IPS-18a (cell line): ENCODE measurements around the gene CDC42BPG.

ENCODE experiments used
- H3K27ac ChIP-seq: one replicate; pipeline ENCODE4 v1.5.1; 2013; ENCODE audit warnings: low read length
- H3K27me3 ChIP-seq: one replicate; pipeline ENCODE4 v1.6.1; 2013; ENCODE audit warnings: mild to moderate bottlenecking, low read length; ENCODE audit not compliant: control insufficient read depth, insufficient read depth
- H3K36me3 ChIP-seq: one replicate; pipeline ENCODE4 v1.6.1; 2013; ENCODE audit warnings: low read depth, low read length; ENCODE audit not compliant: control insufficient read depth
- H3K4me1 ChIP-seq: one replicate; pipeline ENCODE4 v1.6.1; 2013; ENCODE audit warnings: low read depth, low read length; ENCODE audit not compliant: control insufficient read depth
- H3K4me3 ChIP-seq: one replicate; pipeline ENCODE4 v1.5.1; 2013; ENCODE audit warnings: low read length
- H3K9ac ChIP-seq: one replicate; pipeline ENCODE4 v1.6.1; 2013; ENCODE audit warnings: mild to moderate bottlenecking, low read length, moderate library complexity
- H3K9me3 ChIP-seq: one replicate; pipeline ENCODE4 v1.6.1; 2013; ENCODE audit warnings: low read depth, low read length; ENCODE audit not compliant: control insufficient read depth

Gene CDC42BPG

GRCh38 chr11:64878223-64878493, 33.7 kb upstream of the CDC42BPG start:
- H3K4me3 ChIP-seq, result peak overlapping the region; percentile 82
- H3K9ac ChIP-seq, result peak overlapping the region; percentile 63
- H3K27ac ChIP-seq, result no peak overlapping the region
- peaks cover 9% of the 10 kb centered on the region for H3K27me3 ChIP-seq
- no peaks in the 10 kb centered on the region for H3K36me3 ChIP-seq
- H3K4me1 ChIP-seq, result peaks cover 10% of the 10 kb centered on the region
- no peaks in the 10 kb centered on the region for H3K9me3 ChIP-seq

- no peaks in the 10 kb centered on the region for H3K36me3 ChIP-seq
- peaks cover 9% of the 10 kb centered on the region for H3K27me3 ChIP-seq
- peaks cover 10% of the 10 kb centered on the region for H3K4me1 ChIP-seq
- H3K4me3 ChIP-seq, result peak overlapping the region; percentile 82
- H3K27ac ChIP-seq, result no peak overlapping the region
- H3K9me3 ChIP-seq, result no peaks in the 10 kb centered on the region
- H3K9ac ChIP-seq, result peak overlapping the region; percentile 63
These were observed 33.2 kb upstream of the CDC42BPG start for GRCh38 chr11:64877390-64878222.

GRCh38 chr11:64876835-64877341, 32.4 kb upstream of the CDC42BPG start:
- no peak overlapping the region for H3K9ac ChIP-seq
- no peaks in the 10 kb centered on the region for H3K36me3 ChIP-seq
- peak overlapping the region; percentile 82 for H3K4me3 ChIP-seq
- no peak overlapping the region for H3K27ac ChIP-seq
- H3K27me3 ChIP-seq, result peaks cover 9% of the 10 kb centered on the region
- H3K4me1 ChIP-seq, result peaks cover 10% of the 10 kb centered on the region
- no peaks in the 10 kb centered on the region for H3K9me3 ChIP-seq

- H3K27ac ChIP-seq, result no peak overlapping the region
These were observed 31.8 kb upstream of the CDC42BPG start for GRCh38 chr11:64876229-64876750.

GRCh38 chr11:64875369-64876228, 31.1 kb upstream of the CDC42BPG start:
- Histone ChIP-seq H3K27me3 (peaks cover 9% of the 10 kb centered on the region), H3K4me3 (no peak overlapping the region), H3K36me3 (no peaks in the 10 kb centered on the region), H3K9ac (no peak overlapping the region), H3K27ac (no peak overlapping the region), H3K9me3 (no peaks in the 10 kb centered on the region), H3K4me1 (peaks cover 10% of the 10 kb centered on the region)

More at GRCh38 chr11:64876229-64876750, 31.8 kb upstream of the CDC42BPG start:
- no peak overlapping the region for H3K4me3 ChIP-seq
- peaks cover 10% of the 10 kb centered on the region for H3K4me1 ChIP-seq
- peaks cover 9% of the 10 kb centered on the region for H3K27me3 ChIP-seq
- no peaks in the 10 kb centered on the region for H3K9me3 ChIP-seq
- no peak overlapping the region for H3K9ac ChIP-seq
- H3K36me3 ChIP-seq, result no peaks in the 10 kb centered on the region

- Histone ChIP-seq H3K9me3 (no peaks in the 10 kb centered on the region), H3K9ac (no peak overlapping the region), H3K4me3 (no peak overlapping the region), H3K4me1 (peaks cover 10% of the 10 kb centered on the region), H3K36me3 (no peaks in the 10 kb centered on the region), H3K27ac (no peak overlapping the region), H3K27me3 (peaks cover 9% of the 10 kb centered on the region)
These were observed 30.1 kb upstream of the CDC42BPG start for GRCh38 chr11:64874308-64875240.

- Histone ChIP-seq H3K36me3 (no peaks in the 10 kb centered on the region), H3K9ac (no peak overlapping the region), H3K4me1 (peaks cover 10% of the 10 kb centered on the region), H3K4me3 (no peak overlapping the region), H3K9me3 (no peaks in the 10 kb centered on the region), H3K27ac (no peak overlapping the region), H3K27me3 (peaks cover 9% of the 10 kb centered on the region)
These were observed 28.5 kb upstream of the CDC42BPG start for GRCh38 chr11:64872790-64873488.

- Histone ChIP-seq H3K9ac (no peak overlapping the region), H3K27me3 (no peaks in the 10 kb centered on the region), H3K36me3 (no peaks in the 10 kb centered on the region), H3K27ac (no peak overlapping the region), H3K9me3 (no peaks in the 10 kb centered on the region), H3K4me1 (no peaks in the 10 kb centered on the region), H3K4me3 (no peak overlapping the region)
These were observed 27.0 kb upstream of the CDC42BPG start for GRCh38 chr11:64871492-64871891.

GRCh38 chr11:64870893-64871466, 26.5 kb upstream of the CDC42BPG start:
- Histone ChIP-seq H3K4me1 (no peaks in the 10 kb centered on the region), H3K4me3 (no peak overlapping the region), H3K9ac (no peak overlapping the region), H3K27me3 (no peaks in the 10 kb centered on the region), H3K36me3 (no peaks in the 10 kb centered on the region), H3K9me3 (no peaks in the 10 kb centered on the region), H3K27ac (no peak overlapping the region)

- Histone ChIP-seq H3K9me3 (no peaks in the 10 kb centered on the region), H3K27ac (no peak overlapping the region), H3K9ac (no peak overlapping the region), H3K4me3 (no peak overlapping the region), H3K4me1 (no peaks in the 10 kb centered on the region), H3K27me3 (no peaks in the 10 kb centered on the region), H3K36me3 (no peaks in the 10 kb centered on the region)
These were observed 25.9 kb upstream of the CDC42BPG start for GRCh38 chr11:64870176-64870892.
